Measurements from ENCODE around the gene SCEL.

- TF ChIP-seq REST (IDR thresholded peaks at IDR 0.05; ENCODE audit: insufficient read depth in 1 of 2, low read depth in 2 of 2, low read length in 2 of 2) (no peak), POLR2AphosphoS5 (IDR thresholded peaks at IDR 0.05; ENCODE audit: low read depth, low read length) (no peak), TAF1 (IDR thresholded peaks at IDR 0.05; ENCODE audit: borderline replicate concordance, insufficient read depth, low read length) (no peak), SIN3A (IDR thresholded peaks at IDR 0.05; ENCODE audit: borderline replicate concordance, insufficient read depth, low read length) (no peak)
Measured at GRCh38 chr13:77543711-77544110, 8.2 kb downstream of the SCEL start.

Measured in PFSK-1 (cell line).